Myocyte (in vitro differentiated cells): ENCODE measurements around the gene UROS. TPM values are rescaled to one million over a fixed set of nuclear protein-coding genes. Genes with fewer than 3 reads are reported as not detected.

ENCODE experiments used
- DNase-seq: peaks from one replicate; pipeline ENCODE4 v3.0.0-alpha.2; 2012; ENCODE audit warnings: low read depth
- polyA plus RNA-seq: library from polyadenylated mRNA; unstranded; fragments of >200 nt; gene quantifications from one replicate; pipeline ENCODE4 v1.2.1, GENCODE V29; 2012; ENCODE audit warnings: missing spikeins
- total RNA-seq: library from RNA; depleted of rRNA; stranded (reverse); fragments of >200 nt; gene quantifications from 2 replicates; pipeline ENCODE4 v1.2.3, GENCODE V29; 2014

The UROS gene
- 94.3 and 106 TPM in 2 replicates for total RNA-seq
- polyA plus RNA-seq = 97.5 TPM

DNA sequence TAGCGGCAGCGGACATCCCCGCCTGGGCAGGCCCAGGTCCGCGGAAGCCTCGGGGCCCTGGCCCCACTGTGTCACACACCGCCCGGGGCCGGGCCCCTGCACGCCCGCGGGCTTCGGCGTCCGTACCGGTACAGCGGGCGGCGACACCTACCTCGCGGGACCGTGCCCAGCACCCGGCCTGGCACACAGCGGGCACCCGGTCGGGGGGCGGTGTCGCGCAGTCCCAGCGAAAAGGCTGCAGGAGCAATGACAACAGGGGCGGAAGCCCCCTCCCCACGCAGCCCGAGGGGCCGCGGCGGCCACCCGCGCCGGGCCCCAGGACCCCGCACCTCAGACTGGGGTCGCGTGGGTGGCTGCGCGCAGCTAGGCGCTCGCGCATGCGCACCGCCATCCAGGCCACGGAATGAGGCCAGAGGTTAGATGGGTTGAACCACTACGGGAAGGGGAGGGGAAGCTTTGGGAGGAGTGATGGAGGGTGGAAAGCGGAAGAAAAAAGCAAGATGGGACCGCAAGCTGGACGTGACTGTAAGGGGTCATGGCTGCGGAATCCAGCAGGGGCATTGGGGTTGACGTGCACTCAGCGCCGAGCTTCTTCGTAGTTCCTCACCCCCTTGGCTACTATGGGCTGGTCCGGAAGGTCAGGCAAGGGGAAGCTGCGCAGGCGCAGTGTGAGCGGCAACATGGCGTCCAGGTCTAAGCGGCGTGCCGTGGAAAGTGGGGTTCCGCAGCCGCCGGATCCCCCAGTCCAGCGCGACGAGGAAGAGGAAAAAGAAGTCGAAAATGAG is at the start of gene UROS, which contains the start of gene BCCIP:
UROS (minus strand) TSS at position 381 of the 785 bp plus-strand sequence. CDS start 6,759 bp downstream, outside the sequence.
BCCIP (plus strand) TSS at position 669 of the 785 bp plus-strand sequence; CDS start at position 681, 12 bp downstream.
- DNase-seq = peak; percentile 94

DNA sequence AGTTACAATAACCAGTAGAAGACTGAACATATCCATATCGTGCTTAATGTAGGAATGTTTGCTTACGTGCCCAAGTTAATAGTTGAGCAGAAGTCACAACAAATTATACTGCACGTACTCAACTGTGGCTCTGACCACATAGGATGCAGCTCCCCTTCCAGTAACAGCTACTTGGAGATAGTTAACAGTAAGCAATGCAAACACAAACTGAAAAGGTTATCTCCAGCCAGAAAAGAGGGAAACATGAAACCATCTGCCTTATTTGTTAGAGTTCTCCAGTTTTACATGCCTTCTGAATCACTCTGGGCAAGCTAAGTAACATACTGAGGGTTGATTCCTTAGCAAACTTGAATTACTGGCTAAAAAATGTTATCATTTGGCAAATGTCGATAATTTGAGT is 48.3 kb upstream of the UROS start:
- DNase-seq = no peak

DNA sequence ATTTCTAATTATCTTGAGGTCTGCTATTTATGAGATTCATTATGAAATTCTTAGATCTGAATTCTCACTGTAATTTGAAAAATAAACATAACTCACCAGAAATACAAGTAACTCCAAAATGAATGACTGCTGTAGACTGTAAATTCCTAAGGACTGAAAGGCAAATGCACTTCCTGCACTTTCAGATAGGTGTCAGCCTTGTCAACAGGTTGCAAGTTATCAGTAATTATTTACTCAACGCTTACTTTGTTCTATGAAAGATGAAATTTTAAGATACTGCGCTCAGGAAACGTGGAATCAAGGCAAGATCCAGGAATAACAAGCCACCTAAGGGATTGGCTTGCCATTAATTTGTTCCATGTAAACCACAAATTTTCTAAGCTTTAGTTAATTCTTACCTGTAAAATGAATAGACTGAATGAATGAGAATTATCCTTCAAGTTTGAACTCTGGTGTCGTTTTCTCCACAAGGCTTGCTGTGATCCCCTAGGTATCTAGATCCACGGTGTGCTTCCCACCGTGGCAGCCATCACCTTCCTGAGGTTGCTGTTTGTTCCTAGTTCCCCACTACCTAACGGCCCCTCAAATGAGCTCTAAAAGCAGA is 45.4 kb upstream of the UROS start:
- DNase-seq = peak; percentile 48

DNA sequence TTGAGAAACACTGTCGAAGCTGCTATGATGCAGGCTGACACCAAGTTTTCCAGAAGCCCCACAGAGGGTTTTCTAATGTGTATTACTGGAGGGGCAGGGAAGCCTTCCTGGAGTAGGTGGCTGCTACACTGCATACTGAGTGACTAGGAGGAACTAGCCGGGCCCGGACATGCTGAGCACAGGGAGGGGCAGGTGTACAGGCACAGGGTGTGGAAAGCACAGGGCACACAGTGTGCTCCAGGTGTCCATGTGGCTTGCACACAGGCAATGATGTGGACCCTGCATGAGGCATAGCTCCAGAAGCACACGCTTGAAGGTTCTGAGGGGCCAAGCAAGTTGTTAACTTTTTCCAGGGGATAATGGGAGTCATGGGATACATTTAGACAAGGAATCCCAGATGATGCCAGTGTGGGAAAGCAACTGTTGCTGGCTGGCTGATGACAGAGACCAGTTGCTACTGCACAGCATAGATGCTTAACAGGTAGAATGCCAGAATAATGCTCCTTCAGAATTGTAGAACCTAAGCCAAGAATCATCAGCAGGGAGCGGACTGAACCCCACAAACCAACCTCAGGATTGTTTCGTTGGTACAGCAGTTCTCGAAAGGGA is 43.5 kb upstream of the UROS start:
- DNase-seq = peak; percentile 55

DNA sequence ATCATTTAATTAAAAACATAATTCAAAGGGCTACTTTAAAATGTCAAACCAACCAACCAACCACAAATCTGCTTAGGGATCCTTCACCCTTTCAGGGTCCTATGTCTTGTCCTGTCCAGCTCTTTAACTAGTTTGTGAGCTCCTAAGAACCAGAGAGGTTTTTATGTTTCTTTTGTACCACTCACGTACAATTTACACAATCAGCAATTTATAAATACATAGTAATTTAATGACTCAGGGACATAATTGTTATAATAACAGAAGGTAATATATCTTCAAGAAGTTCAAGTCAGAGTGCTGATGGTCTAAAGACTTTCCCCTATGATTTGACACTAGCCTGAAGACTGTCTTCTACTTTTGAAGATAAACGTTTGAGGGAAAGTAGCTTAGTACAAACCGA is 42.1 kb upstream of the UROS start:
- DNase-seq = no peak

DNA sequence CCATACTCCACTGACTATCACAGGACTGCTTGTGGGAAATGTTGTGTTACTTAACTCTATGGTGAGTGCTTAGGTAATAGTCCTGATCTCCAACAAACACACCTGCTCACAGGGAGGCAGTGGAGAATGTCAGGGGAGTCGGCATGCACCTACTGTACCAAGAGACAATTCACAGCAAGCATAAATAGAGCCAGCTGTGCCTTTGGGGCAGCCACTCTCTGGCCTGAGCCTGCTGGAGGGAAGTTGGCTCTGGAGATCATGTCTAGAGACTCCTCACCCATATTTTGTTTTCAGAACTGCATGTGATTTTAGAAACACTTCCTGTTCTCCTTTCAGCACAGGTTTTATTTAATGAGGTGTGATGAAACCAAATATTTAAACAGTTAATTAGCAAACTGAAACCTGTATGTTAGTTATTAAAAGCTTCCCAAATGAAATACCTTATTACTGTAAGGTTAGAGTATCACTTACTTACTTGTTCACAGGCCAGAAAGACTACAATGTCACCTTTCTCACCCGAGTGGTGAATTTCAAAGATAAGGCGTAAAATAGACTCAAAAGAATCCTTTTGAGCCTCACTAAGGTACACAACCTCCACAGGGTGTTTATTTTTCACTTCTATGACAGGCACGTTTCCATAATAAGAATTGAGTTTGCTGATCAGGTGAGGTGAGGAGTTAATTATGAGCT is 36.2 kb upstream of the UROS start:
- DNase-seq = no peak

DNA sequence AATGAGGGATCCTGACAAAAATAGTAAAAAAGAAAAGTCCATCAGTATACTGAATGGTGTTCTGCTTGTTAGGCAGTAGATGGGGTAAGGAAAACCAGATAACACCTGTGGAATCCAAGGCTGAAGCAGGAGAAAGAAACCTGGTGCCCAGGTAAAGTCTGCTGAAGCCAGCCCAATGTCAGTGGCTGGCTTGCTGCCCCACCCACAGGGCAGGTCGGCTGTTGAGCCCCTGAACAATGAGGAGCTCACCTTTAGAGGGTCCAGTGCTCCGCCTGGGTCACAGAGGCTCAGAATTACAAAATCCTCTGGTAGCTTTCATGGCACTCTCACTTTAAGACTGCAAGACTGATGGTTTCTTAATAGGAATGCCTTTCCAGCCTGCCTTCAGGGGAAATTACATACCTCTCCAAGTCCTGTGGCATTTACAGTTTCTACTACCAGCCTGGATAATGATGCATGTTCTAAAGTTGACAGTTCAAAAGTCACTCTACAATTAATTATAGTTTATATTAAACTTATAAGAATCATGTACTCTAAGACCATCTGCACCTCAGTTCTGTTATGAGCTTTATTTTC is 34.2 kb upstream of the UROS start:
- no peak for DNase-seq

DNA sequence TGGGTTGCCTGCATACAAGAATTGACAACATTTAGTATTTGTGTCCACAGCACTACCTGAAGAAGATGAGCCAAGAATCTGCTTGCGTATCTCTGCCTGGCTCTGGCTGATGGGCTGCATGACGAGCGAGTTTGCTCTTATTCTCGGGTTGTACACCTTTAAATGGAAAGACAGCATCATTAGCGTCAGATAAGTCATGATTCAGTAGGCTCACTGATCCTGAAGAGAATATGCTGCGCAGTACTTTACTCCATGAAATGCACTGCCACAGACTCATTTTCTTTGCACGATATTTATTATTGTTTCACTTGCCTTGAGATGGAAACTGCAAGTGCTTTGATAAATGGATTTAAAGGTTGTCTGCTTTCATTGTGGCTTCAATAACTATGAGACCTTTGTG is 29.4 kb upstream of the UROS start:
- no peak for DNase-seq

DNA sequence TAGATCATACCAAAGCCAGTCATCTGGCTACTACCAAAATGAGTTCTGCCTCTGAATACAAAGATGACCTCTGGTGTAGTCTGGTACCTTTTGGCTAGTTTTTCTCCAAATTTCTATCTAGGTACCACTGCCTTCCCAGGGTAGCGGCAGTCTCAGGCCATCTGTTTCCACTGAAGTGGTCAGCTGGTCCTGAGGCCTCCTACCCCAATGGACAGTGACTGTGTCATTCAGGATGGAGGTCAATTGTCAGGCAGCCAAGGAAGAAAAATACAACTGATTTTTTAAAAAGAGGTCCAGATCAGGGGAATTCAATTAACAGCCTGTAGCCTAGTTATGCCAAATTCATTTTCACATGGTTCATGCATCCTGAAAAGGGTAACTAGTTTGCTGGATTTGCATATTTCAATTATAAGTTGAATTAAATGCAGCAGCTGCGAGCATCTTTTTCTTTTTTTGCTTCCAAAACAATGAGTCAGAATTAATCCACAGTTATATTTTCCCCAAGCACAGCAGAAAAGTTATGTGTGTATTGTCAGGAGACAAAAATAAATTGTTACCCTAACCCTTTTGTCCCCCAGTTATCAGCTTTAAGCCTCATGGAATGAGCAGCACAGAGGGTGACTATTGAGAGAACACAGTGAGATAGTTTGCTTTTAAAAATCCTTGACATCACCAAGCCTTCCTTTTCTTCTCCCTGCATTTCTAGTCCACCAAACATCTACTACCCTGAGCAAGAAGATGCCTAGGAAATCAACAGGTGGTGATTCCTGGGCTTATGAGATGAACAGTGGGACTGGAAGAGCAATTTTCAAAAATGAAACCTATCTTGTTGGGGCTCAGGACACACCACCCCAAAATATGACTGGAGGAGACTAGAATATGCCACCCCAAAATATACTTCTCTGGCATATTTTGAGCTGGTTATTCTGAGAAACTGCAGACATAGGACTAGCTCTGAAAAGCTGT is 28.0 kb upstream of the UROS start:
- peak; percentile 90 for DNase-seq

DNA sequence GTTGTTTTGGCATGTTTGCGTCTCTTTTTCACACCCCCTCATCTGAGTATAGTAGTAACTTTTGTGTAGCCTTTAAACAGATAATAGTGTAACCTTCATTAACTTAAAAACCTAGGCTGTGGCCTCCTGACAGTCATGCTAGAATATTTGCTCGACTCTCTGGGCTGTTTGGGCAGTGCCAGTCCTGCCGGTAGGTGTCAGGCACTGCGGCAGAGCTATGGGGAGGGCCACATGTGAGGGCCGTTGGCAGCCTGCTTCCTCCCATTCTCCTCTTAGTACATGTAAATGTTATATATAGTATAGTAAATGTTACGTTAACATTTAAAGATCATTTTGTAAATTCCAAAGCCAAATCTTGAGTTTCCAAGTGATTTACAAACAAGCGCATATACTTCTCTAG is 26.4 kb upstream of the UROS start:
- no peak for DNase-seq

DNA sequence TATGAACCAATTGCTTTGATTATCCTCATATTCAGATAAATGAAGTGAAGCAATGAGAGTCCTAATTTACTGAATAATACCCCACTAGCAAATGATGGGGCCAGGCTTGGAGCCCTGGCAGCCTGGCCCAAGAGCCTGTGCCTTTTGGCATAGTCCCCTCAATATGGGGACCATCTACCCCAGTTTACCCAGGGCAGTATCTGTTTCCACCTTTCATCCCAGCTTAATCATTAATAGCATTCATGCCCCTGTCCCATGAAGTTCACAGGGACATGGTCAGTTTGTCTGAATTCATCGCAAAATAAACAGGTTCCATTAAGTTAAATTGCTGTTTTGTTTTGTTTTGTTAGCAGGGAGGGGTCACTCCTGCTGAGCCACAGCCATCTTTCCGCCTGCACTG is 25.8 kb upstream of the UROS start:
- no peak for DNase-seq

DNA sequence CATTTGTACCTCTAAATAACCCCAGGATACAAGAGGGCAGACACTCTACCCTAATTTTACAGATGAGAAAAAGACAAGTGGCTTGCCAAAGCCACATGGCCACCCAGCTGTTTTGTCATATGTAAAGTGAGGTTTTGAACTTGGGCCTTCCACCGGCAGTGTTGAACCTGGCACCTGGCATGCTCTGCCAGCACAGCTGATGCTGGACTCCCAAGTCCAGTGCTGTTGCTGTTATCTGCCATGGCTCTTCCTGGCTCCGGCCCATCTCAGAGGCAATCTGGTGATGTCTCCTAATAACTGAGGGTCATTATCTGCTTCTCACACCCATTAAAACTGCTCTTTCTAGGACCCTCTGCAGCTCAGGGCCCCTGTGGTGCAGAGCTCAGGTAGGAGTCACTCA is 25.3 kb upstream of the UROS start:
- DNase-seq = peak; percentile 36

DNA sequence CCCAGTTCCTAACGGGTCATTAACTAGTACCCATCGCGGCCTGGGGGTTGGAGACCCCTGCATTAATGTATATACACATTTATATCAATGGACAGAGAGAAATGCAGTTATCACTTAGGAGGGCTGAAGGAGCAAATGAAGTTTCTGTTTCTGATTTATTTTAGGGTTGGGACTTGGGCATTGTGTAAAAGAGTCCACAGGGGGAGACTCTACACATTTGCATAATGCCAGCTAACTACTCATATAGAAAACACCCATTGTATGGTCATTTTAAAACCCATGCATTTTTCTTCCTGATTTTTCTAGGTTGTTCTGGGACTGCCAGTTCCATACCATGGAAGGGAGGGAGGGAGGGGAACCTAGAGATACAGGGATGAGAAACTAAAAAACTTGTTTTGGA is 23.8 kb upstream of the UROS start:
- no peak for DNase-seq

DNA sequence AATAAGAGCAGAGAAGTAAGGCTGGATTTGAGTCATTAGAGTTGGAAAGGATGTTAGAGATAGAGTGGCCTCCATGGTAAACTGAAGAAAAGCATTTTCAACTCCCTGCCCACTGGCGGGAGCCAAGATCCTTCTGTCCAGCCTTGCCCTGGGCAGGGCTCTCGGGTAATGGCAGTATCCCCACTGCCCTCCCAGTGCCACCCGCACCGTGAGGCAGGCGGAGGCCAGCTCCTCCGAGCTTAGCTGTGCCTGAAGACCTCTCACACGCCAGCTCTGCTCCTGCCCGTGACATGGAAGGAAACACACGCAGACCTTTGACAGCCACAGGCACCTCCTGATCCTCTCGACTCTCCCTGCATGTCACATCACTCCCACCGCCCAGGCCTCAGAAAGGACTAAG is 22.6 kb upstream of the UROS start:
- DNase-seq = no peak

DNA sequence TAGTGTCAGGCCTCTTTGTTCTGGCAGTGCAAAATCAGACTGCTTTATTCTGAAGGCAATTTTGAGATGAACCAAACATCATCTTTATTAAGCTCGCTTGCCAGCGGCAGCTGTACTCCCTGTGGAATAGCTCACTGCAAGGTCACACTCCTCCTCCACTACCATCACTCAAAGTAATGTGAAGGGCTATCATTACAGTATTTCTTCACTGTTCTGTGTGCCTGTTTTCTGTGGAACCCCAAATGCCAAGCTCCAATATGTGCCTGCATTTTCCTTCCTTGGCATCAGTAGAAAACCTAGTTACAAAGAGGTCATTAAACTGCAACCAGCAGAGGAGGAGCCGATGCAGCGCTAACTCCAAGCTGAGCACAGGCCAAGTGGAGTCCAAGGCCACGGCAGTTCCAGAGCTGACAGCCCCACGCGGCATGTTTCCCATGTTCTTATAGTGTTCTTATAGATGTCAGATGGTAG is 21.7 kb upstream of the UROS start:
- DNase-seq = no peak

DNA sequence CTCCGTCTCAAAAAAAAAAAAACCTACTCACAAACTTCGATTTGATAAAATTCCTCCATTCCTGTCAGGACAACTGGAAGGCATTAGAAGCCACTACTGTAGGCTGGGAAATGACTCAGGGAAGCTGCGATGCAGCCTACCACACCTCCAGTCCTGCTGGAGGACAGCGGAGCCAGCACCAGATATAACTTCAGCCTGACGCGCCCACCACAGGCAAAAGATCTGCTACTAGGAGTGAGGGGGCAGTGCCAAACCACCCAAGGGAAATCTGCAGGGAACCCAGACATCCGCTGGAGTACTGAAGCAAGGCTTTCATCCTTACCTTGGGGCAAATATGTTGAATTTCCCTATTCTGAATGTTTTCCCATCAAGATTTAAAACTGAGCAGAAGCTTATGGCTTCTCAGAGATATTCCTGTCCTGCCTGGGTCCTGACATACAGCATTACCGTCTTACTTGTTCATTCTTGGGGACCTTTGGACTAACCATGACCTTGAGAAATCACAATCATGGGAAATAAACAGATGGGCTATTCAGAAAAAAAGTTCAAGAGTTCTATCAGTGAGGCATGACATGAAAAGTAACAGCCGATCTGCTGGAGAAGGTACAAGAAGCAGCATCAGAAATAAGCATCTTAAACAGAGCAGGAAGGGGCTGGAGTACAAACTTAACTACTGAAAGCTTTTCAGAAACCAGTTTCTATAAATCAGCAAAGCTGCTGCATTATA is 20.7 kb upstream of the UROS start:
- peak; percentile 9 for DNase-seq

DNA sequence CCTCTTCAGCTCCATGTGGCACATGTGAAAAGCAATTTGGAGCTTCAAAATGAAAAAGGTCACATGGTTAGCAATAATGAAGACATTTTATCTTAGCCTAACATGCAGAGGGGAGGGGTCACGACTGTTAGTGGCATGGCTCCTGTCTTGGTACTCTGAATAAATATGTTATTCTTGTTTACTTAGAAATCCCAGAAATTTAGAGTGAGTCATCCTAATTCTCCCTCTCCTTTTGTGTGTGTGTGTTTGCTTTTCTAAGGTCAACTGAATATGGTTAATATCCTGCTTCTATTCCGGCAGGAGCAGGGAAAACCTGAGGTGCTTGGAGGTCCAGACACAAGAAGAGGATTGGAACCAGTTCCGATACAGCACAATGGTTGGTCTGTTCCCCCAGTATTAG is 17.9 kb upstream of the UROS start:
- DNase-seq = peak; percentile 8

DNA sequence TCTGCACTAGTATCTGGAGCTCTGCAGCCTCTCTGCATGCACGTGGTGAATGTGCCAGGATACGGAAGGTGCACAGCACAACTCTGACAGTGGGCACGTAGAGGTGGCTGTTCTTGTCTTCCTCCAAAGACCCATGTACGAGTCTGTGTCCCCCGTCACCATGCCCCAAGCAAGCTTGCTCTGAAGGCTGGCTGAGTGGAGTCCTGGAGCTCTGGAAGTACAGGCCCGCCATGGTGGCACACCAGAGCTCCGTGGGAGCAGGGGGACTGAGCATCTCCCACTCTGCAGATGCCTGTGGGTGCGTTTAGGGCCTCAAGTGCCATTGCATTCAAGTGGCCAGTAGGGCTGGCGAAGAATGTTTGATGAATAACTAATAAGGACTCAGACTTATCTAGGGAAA is 17.3 kb upstream of the UROS start:
- DNase-seq = no peak

DNA sequence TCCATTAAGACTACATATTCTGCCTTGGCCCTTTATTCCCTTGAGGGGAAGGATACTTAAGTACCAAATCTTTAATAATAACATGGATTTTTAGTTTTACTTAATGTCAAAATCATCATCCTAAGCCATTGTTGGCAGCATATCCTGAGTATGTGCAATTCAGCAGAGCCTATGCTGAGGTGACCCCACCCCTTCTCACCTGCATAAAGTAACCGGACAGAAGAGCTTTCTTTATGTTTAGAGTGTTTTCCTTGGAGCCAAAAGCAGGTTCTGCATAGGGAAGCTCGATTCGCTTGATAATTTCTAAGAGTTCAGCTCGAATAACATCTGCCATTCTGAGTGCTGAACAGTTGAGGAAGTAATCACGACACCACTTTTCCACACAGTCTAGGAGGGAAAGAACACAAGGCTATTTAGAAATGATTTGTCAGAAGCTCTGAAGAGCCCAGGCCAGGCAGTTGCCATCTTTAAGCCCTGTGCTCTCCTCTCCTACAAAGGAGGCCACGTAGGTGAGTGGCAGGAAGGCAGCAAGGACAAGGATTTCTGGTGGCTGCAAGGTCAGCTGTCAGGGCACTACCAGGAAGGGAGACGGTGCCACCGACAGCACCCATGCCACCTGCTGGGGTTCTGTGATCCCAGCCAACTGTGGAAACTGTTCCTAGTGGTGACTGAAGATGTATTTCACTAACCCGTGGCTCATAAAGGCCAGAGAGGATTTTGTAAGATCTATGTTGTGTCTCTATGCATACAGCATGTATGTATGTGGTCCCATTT is 15.9 kb upstream of the UROS start:
- DNase-seq = peak; percentile 18
